ENCODE data around the gene C12orf75.

The C12orf75 gene

DNA sequence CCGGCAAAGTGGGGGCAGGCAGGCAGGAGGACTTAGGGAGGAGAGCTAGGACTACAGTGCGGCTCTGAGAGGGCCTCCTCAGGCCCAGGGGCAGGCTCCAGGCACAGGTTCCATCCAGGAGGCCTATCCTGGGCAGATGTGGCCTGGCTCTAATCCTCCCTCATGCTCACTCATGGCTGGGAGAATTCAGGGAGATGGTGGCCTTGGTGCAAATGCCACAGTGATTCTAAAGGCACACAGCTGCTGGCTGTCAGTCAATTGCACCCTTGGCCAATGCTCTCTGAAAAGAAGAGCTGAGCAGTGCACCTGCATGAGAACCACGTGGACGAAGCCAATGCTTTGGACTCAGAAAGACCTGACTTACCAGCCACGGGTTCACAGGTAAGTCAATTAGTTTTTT, 89.6 kb downstream of the C12orf75 start:
- no peak for DNase-seq

DNA sequence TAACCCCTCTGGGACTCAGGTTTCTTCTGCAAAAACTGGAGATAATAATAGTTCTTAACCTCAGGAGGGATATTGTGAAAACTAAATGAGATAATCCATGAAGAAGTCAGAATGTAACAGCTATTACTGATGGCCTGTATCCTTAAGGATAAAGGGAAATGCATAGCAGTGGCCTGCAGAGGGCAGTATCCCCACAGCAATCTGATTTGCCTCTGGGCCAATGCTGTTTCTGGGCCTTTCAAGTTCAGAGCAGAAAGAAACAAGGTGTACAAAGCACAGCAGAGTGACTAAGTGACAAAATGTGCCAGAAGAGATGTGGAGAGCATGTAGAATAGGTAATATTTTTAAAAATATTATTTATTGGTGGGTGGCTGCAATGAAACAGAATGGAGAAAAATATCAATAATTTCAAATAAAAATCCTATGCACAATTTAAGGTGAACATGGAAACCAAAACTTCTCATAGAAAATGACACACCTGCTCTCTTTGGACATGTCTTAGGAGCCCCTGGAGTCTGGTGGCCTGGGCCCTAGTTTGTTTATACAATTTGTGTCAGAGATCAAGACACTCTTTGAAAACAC, 90.3 kb downstream of the C12orf75 start:
- peak; percentile 84 for DNase-seq
